ENCODE measurements around the gene GRIK1.

The GRIK1 gene

DNA sequence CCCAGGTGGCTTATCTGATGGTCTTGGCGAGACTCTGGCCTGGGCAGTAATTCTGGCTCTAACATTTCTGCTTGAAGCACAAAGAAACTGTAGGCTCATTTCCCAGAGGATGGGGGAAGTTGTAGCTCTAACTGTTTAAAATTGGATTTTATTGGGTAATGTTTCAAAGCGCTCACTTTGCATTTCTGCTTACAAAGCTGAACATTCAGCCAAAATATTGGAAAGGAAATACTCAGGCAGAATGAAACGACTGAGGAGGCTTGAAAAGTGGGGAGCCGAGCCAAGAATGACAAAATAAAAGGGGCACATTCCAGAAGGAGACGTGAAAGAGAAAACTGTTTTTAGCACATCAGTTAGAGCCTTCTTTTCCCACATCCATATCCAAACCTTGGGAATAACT is 202.6 kb downstream of the GRIK1 start:
- Histone ChIP-seq H4K20me1 (ENCODE audit: insufficient read depth, low read length) (no peaks in the 10 kb centered on the region), H2AFZ (ENCODE audit: low read length) (no peak overlapping the region), H3K4me1 (ENCODE audit: insufficient read depth, low read length, severe bottlenecking) (no peaks in the 10 kb centered on the region), H3K27ac (ENCODE audit: low read depth, low read length, poor library complexity, severe bottlenecking) (no peak overlapping the region), H3K4me3 (ENCODE audit: low read depth, low read length, poor library complexity, severe bottlenecking) (no peak overlapping the region), H3K9me2 (ENCODE audit: low read depth, low read length) (no peaks in the 10 kb centered on the region), H3K79me2 (ENCODE audit: insufficient read depth, low read length) (no peaks in the 10 kb centered on the region), H3K4me2 (ENCODE audit: low read length) (no peak overlapping the region), H3K36me3 (ENCODE audit: insufficient read depth, low read length) (no peaks in the 10 kb centered on the region), H3K27me3 (ENCODE audit: insufficient read depth, low read length) (no peaks in the 10 kb centered on the region), H3K9ac (ENCODE audit: low read length) (no peak overlapping the region), H3K9me3 (ENCODE audit: low read length) (no peaks in the 10 kb centered on the region), H3F3A (ENCODE audit: insufficient read depth, low read length) (no peaks in the 10 kb centered on the region)
- TF ChIP-seq, protein P1, sequence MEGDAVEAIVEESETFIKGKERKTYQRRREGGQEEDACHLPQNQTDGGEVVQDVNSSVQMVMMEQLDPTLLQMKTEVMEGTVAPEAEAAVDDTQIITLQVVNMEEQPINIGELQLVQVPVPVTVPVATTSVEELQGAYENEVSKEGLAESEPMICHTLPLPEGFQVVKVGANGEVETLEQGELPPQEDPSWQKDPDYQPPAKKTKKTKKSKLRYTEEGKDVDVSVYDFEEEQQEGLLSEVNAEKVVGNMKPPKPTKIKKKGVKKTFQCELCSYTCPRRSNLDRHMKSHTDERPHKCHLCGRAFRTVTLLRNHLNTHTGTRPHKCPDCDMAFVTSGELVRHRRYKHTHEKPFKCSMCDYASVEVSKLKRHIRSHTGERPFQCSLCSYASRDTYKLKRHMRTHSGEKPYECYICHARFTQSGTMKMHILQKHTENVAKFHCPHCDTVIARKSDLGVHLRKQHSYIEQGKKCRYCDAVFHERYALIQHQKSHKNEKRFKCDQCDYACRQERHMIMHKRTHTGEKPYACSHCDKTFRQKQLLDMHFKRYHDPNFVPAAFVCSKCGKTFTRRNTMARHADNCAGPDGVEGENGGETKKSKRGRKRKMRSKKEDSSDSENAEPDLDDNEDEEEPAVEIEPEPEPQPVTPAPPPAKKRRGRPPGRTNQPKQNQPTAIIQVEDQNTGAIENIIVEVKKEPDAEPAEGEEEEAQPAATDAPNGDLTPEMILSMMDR (IDR thresholded peaks at IDR 0.05; ENCODE audit: low read length): no peak
- TF ChIP-seq EZH2 (IDR thresholded peaks at IDR 0.05; ENCODE audit: borderline replicate concordance, low read length): no peak

DNA sequence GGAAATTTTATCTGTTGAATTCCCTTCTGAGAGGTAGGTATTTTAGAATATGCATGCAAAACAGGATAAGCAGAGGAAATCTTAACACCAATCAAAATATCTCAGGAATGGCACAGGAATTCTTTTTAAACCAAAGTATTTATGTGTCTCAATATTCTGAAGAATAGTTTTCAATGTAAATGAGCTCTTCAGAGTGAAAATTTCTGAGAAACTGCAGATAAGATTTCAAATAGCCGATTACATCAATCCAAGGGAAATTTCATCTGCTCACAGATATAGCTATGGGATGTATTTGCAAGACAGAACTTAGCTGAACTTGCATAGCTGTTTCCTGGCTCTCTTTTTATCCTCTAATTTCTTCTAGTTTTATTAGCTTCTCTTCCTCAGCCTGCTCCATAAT is 209.5 kb downstream of the GRIK1 start:
- Histone ChIP-seq H3K79me2 (ENCODE audit: insufficient read depth, low read length) (no peaks in the 10 kb centered on the region), H3K4me2 (ENCODE audit: low read length) (no peak overlapping the region), H3K27ac (ENCODE audit: low read depth, low read length, poor library complexity, severe bottlenecking) (no peak overlapping the region), H3F3A (ENCODE audit: insufficient read depth, low read length) (no peaks in the 10 kb centered on the region), H3K4me3 (ENCODE audit: low read depth, low read length, poor library complexity, severe bottlenecking) (no peak overlapping the region), H3K4me1 (ENCODE audit: insufficient read depth, low read length, severe bottlenecking) (no peaks in the 10 kb centered on the region), H3K36me3 (ENCODE audit: insufficient read depth, low read length) (no peaks in the 10 kb centered on the region), H3K9ac (ENCODE audit: low read length) (no peak overlapping the region), H3K9me3 (ENCODE audit: low read length) (no peaks in the 10 kb centered on the region), H3K27me3 (ENCODE audit: insufficient read depth, low read length) (no peaks in the 10 kb centered on the region), H2AFZ (ENCODE audit: low read length) (no peak overlapping the region), H3K9me2 (ENCODE audit: low read depth, low read length) (no peaks in the 10 kb centered on the region), H4K20me1 (ENCODE audit: insufficient read depth, low read length) (no peaks in the 10 kb centered on the region)
- TF ChIP-seq, protein P1 (IDR thresholded peaks at IDR 0.05; ENCODE audit: low read length): no peak
- no peak for TF ChIP-seq EZH2 (IDR thresholded peaks at IDR 0.05; ENCODE audit: borderline replicate concordance, low read length)

DNA sequence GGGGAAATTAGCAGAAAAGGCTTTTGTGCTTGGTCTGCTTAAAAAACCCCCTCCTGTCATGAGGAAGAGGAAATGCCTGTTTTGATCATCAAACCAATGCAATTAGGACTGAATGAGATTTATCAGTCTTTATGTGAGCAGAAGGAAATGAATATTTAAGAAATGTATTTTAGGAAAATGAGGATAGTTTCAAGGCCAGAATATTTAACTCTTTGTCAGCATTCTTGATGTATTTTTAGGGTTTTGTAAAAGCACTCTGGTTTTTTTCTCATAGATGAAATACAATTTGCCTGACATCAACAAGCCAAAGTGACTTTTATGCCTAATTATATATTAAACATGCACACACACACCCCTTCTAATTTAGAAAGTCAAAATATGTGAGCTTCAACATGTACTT is 213.8 kb downstream of the GRIK1 start:
- Histone ChIP-seq H3K9ac (ENCODE audit: low read length) (no peak overlapping the region), H3K27me3 (ENCODE audit: insufficient read depth, low read length) (no peaks in the 10 kb centered on the region)

More for the DNA sequence above, 213.8 kb downstream of the GRIK1 start:
- Histone ChIP-seq H3K27ac (ENCODE audit: low read depth, low read length, poor library complexity, severe bottlenecking) (no peak overlapping the region), H3K79me2 (ENCODE audit: insufficient read depth, low read length) (no peaks in the 10 kb centered on the region), H3K36me3 (ENCODE audit: insufficient read depth, low read length) (no peaks in the 10 kb centered on the region), H3K9me3 (ENCODE audit: low read length) (no peaks in the 10 kb centered on the region), H2AFZ (ENCODE audit: low read length) (no peak overlapping the region), H3K4me2 (ENCODE audit: low read length) (no peak overlapping the region), H3F3A (ENCODE audit: insufficient read depth, low read length) (no peaks in the 10 kb centered on the region), H4K20me1 (ENCODE audit: insufficient read depth, low read length) (no peaks in the 10 kb centered on the region), H3K9me2 (ENCODE audit: low read depth, low read length) (no peaks in the 10 kb centered on the region), H3K4me1 (ENCODE audit: insufficient read depth, low read length, severe bottlenecking) (no peaks in the 10 kb centered on the region), H3K4me3 (ENCODE audit: low read depth, low read length, poor library complexity, severe bottlenecking) (no peak overlapping the region)
- TF ChIP-seq, protein P1 (IDR thresholded peaks at IDR 0.05; ENCODE audit: low read length): no peak
- TF ChIP-seq EZH2 (IDR thresholded peaks at IDR 0.05; ENCODE audit: borderline replicate concordance, low read length): no peak
